ENCODE results near the gene TLCD5. TPM values are rescaled to one million over a fixed set of nuclear protein-coding genes. Genes with fewer than 3 reads are reported as not detected.
A peak's percentile ranks its signal among the peaks of the same experiment; 100 is the strongest.

The TLCD5 gene
- total RNA-seq (ENCODE audit: insufficient read depth, low replicate concordance) = 9.9 TPM

- peak; percentile 83 for DNase-seq (ENCODE audit: low spot score)
These were observed at the start of gene TLCD5 for GRCh38 chr11:120324932-120325810. TSS of gene TLCD5 (plus strand) at chr11:120325299. CDS start at chr11:120327442, 2,143 bp downstream.

- DNase-seq (ENCODE audit: low spot score) = no peak
These were observed 45.6 kb upstream of the TLCD5 start for GRCh38 chr11:120279502-120279901.

DNA sequence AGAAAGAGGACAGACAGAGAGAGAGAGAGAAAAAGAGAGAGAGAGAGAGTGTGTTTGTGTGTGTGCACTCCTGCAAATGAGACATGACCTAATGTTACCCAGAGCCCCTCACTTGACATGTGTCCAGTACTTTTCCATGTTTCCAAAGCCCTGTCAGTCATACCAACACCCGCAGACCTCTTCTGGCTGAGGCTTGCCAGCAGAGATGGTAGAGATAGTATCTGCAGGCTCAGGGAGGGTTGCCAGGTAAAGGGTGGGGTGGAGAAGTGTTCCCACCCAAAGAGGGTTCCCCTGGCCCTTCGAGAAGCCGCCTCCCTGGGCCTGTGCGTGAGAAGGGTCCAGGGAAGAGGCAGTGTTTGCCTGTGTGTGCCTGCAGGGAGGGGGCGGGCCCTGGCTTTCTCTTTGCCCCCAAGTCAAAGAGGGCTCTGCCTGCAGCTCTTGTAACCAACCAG is 44.5 kb upstream of the TLCD5 start:
- no peak for DNase-seq (ENCODE audit: low spot score)

DNA sequence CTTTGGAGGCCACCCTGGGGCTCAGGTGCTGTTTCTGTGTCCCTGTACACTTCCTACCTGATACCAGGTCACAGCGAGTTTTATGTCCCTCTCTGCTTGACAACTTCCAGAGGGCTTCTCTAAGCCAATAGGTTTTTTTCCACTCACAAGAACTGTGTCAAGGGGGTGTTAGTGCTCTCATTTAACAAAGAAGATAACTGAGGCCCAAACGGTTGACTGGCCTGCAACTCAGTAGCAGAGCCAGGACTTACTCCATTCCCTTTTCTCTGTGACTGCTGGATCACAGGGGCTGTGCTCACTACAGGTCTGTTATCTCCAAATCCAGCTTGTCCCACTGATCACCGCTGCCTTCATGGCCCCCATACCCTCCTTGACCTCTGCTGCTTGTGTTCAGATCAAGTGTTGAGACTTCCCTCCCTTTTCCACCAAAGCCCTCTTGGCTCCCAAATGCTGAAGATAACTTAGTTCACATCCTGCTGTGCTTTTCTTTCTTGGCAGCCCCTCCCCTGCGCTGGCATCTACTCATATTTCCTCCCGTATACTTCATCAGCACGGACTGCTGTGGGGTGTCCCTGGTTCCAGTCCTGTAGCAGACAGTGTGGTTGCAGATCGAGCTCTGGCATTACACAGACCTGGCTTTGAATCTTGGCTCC is 43.8 kb upstream of the TLCD5 start:
- DNase-seq (ENCODE audit: low spot score) = no peak

GRCh38 chr11:120283124-120283523 is 42.0 kb upstream of the TLCD5 start:
- DNase-seq (ENCODE audit: low spot score) = no peak

GRCh38 chr11:120284272-120284671 is 40.8 kb upstream of the TLCD5 start:
- DNase-seq (ENCODE audit: low spot score) = no peak

DNA sequence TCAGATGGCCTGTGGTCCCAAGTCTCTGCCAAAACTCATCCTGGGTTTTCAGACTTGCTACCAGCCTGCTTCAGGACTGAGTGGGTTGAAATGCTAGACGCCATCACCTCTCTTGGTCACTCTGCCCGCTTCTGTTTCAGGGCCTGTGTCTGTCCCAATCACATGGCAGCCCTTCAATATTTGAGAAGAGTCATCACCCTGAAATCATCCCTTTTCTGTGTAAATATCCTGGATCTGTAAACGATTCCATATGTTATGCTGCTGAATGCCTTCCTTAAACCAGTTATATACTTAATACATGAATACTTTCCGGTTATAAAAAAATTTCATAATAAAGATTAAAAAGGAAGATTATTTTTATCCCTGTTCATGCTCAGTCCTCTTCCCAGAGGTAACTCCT is 39.8 kb upstream of the TLCD5 start:
- no peak for DNase-seq (ENCODE audit: low spot score)

DNA sequence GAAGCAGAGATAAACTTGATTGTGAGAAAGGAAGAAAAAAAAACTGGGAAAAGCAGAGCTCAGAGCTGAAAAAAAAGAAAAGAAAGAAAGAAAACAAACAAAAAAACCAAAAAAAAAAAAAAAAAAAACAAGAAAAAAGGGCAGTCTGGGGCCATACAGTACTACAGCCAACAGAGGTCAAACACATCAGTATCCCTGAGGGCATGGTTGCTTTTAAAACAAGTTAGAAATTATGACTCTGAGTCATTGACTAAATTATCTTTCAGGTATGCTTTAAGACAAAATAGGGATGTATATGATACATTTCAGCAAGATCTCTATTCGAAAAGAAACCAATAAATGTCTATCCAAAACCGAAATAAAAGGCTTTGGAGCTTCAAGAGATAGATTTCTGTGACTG is 37.1 kb upstream of the TLCD5 start:
- no peak for DNase-seq (ENCODE audit: low spot score)

DNA sequence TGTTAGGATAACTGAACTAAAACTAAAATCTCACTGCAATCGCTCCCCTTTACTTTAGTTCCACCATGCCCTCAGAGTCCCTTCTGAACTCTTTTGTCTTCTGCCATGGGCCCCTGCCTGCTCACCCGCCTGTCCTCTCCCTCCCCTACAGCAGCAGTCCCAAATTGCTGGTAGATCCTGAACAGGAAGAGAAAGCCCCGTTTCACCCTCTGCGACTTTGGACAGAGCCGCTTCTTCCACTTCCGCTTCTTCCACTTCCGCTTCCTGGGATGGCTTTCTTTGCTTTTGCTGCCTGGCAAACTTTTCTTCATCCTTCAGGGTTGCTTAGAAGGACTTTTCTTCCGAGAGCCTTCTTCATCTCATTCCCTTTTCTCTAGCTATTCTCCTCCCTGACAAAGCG is 35.7 kb upstream of the TLCD5 start:
- DNase-seq (ENCODE audit: low spot score) = no peak

GRCh38 chr11:120290956-120291355 is 34.1 kb upstream of the TLCD5 start:
- DNase-seq (ENCODE audit: low spot score) = no peak

- DNase-seq (ENCODE audit: low spot score) = peak; percentile 14
These were observed 31.9 kb upstream of the TLCD5 start for GRCh38 chr11:120293038-120293800.

DNA sequence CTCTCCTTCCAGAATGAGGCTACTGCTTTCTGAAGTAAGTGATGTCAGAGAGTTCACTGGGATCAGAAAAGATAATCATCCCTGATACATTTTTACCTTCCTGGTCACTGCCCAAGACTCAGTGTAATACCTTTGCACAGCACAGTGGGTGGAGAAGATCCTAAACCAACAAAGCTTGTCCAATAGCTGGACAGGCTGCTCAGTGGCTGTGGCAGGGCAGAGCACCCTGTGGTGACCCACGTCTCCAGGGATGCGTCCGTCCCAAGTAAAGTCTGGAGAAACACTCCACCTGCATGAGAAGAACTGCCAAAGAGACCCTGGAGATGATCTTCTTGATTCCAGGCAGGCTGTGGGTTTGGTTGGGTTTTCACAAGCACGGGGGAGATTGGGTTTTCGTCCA is 31.0 kb upstream of the TLCD5 start:
- DNase-seq (ENCODE audit: low spot score) = no peak

DNA sequence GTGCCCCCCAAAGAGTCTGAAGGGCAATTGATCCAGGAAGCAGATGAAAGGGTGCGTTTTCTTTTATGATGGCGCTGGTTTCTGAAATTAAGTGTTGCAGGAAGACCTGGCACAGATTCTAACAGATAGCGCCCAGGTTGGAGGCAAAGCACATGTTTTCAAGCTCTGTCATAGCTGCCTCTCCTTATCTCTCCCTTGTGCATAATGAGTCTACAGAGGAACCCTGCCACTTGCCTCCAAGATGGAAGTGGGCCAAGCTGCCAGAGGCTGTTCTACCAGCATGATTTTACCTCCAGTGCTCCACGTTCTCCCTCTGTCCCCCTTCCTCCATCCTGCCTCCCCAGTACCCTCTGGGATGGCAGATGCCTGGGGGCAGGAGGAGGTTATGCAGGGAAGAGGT is 30.0 kb upstream of the TLCD5 start:
- no peak for DNase-seq (ENCODE audit: low spot score)

- DNase-seq (ENCODE audit: low spot score) = no peak
These were observed 28.5 kb upstream of the TLCD5 start for GRCh38 chr11:120296554-120296953.

- no peak for DNase-seq (ENCODE audit: low spot score)
These were observed 26.6 kb upstream of the TLCD5 start for GRCh38 chr11:120298461-120298860.

GRCh38 chr11:120302001-120302805 is 22.9 kb upstream of the TLCD5 start:
- peak; percentile 23 for DNase-seq (ENCODE audit: low spot score)

- DNase-seq (ENCODE audit: low spot score) = peak; percentile 34
These were observed 22.0 kb upstream of the TLCD5 start for GRCh38 chr11:120303004-120303637.

DNA sequence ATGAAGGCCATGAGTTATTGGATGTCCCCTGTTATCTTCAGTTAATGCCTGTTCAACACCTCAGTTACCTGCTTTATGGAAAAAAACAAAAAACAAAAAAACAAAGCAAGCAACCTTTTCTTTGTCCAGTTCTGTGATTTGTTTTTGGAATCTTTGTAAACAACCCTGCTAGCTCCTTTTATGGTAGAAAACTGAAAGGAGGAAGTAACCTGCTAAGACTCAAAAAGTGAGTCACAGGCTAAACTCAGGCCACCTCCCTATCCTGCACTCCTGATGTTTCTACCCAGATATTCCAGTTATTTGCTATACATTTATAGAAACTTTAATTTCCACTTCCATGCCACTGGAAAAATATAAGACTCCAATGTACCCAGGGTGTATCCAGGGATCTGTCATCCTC is 20.6 kb upstream of the TLCD5 start:
- peak; percentile 18 for DNase-seq (ENCODE audit: low spot score)

GRCh38 chr11:120305286-120305685 is 19.8 kb upstream of the TLCD5 start:
- no peak for DNase-seq (ENCODE audit: low spot score)

- DNase-seq (ENCODE audit: low spot score) = peak; percentile 80
These were observed 18.4 kb upstream of the TLCD5 start for GRCh38 chr11:120306519-120307242.
